B cell (primary cell): ENCODE data around the gene ZNF222. TPM values are rescaled to one million over a fixed set of nuclear protein-coding genes. Genes with fewer than 3 reads are reported as not detected.

Experiments used
- ATAC-seq: fragments of 200-7000 bp; cut with Tn5 transposase; one replicate; pipeline ENCODE4 v1.10.0; 2021; ENCODE audit warnings: low read depth, mild to moderate bottlenecking, moderate number of reproducible peaks, moderate library complexity
- CTCF ChIA-PET: fragments of 350-600 bp; sonication (Branson Sonifier 250); formaldehyde crosslinking; loops from one replicate; lab custom pipeline; 2021; ENCODE audit warnings: antibody characterized with exemption, inconsistent platforms; lab: Charles Lee
- POLR2A ChIA-PET: fragments of 350-600 bp; sonication (Branson Sonifier 250); formaldehyde crosslinking; loops from one replicate; lab custom pipeline; 2021; ENCODE audit warnings: antibody characterized with exemption; lab: Charles Lee
- DNase-seq: peaks from one replicate; pipeline ENCODE4 v3.0.0; 2013
- H2AFZ ChIP-seq: 2 replicates; pipeline ENCODE4 v1.6.1; 2012; ENCODE audit warnings: mild to moderate bottlenecking, low read depth, low read length; ENCODE audit not compliant: insufficient read depth, poor library complexity, severe bottlenecking
- H3K27ac ChIP-seq, 2 donors: 1 replicate in 1 of 2; 2 replicates in 1 of 2; pipeline ENCODE4 v1.5.1; 2012 to 2013; ENCODE audit warnings: low read length in 2 of 2, mild to moderate bottlenecking in 2 of 2, moderate library complexity in 1 of 2
- H3K27me3 ChIP-seq, 4 experiments: fragments of 200-600 bp in 1 of 4; sonication (generic) in 1 of 4; replicated peaks in 1 of 4; 1 replicate in 2 of 4; 2 replicates in 2 of 4; pipeline versions ENCODE4 v1.6.1 to v1.7.0; 2013 to 2016; ENCODE audit warnings: low read length in 3 of 4, mild to moderate bottlenecking in 2 of 4, mixed read lengths in 1 of 4, moderate library complexity in 1 of 4; ENCODE audit not compliant: insufficient read depth in 4 of 4, control insufficient read depth in 3 of 4; ENCODE audit errors: control extremely low read depth in 1 of 4
- H3K36me3 ChIP-seq, 2 experiments: replicated peaks in 1 of 2; 1 replicate in 1 of 2; 2 replicates in 1 of 2; pipeline versions ENCODE4 v1.6.1 to v1.7.1; 2013; ENCODE audit warnings: low read length in 1 of 2; ENCODE audit not compliant: insufficient read depth in 2 of 2, control insufficient read depth in 1 of 2; ENCODE audit errors: control extremely low read depth in 1 of 2, extremely low read depth in 1 of 2
- H3K4me1 ChIP-seq, 2 donors: fragments of 200-600 bp in 1 of 2; sonication (generic) in 1 of 2; 1 replicate in 1 of 2; 2 replicates in 1 of 2; pipeline versions ENCODE4 v1.5.1 to v1.6.1; 2013 to 2017; ENCODE audit warnings: low read length in 2 of 2; ENCODE audit not compliant: control insufficient read depth in 2 of 2, insufficient read depth in 2 of 2
- H3K4me2 ChIP-seq: replicated peaks from 2 replicates; pipeline ENCODE3; 2012; ENCODE audit warnings: mild to moderate bottlenecking, low read depth, low read length; ENCODE audit not compliant: poor library complexity, severe bottlenecking
- H3K4me3 ChIP-seq, 5 experiments: fragments of 200-600 bp in 1 of 5; sonication (generic) in 1 of 5; 1 replicate in 3 of 5; 2 replicates in 2 of 5; pipeline versions ENCODE4 v1.5.1 to v1.7.0; 2011 to 2016; ENCODE audit warnings: low read length in 4 of 5, mild to moderate bottlenecking in 4 of 5, low read depth in 2 of 5, control low read depth in 1 of 5, moderate library complexity in 1 of 5; ENCODE audit not compliant: insufficient read depth in 1 of 5; ENCODE audit errors: control extremely low read depth in 1 of 5, extremely low read depth in 1 of 5
- H3K79me2 ChIP-seq: fragments of 200-600 bp; sonication (generic); one replicate; pipeline ENCODE4 v1.6.0; 2016; ENCODE audit warnings: low read length; ENCODE audit not compliant: control insufficient read depth, insufficient read depth
- H3K9ac ChIP-seq: fragments of 200-600 bp; sonication (generic); 2 replicates; pipeline ENCODE4 v1.6.1; 2017; ENCODE audit warnings: mild to moderate bottlenecking, low read length, moderate library complexity
- H3K9me3 ChIP-seq, 3 donors: one replicate each; pipeline versions ENCODE4 v1.6.1 to v1.7.1; 2013; ENCODE audit warnings: low read length in 2 of 3; ENCODE audit not compliant: control insufficient read depth in 2 of 3, insufficient read depth in 1 of 3; ENCODE audit errors: control extremely low read depth in 1 of 3
- H4K20me1 ChIP-seq: 2 replicates; pipeline ENCODE4 v1.6.0; 2012; ENCODE audit warnings: mild to moderate bottlenecking, low read length; ENCODE audit not compliant: insufficient read depth, control insufficient read depth, poor library complexity, severe bottlenecking
- H3K27ac Mint-ChIP-seq: one replicate; pipeline ENCODE4 v1.8.0; 2021; ENCODE audit warnings: mixed read lengths
- H3K27me3 Mint-ChIP-seq: one replicate; pipeline ENCODE4 v1.8.0; 2021; ENCODE audit warnings: mixed read lengths
- H3K4me1 Mint-ChIP-seq: one replicate; pipeline ENCODE4 v1.8.0; 2021; ENCODE audit warnings: mixed read lengths
- H3K4me3 Mint-ChIP-seq: one replicate; pipeline ENCODE4 v1.8.0; 2021; ENCODE audit warnings: mixed read lengths
- H3K9me3 Mint-ChIP-seq: one replicate; pipeline ENCODE4 v1.8.0; 2022; ENCODE audit warnings: mixed read lengths; ENCODE audit not compliant: insufficient read depth
- CTCF ChIP-seq: fragments of 200-600 bp; IDR thresholded peaks from one replicate; pipeline ENCODE4 v1.8.0; 2022; ENCODE audit warnings: antibody characterized with exemption, mild to moderate bottlenecking
- EZH2 ChIP-seq: IDR thresholded peaks from 2 replicates; pipeline ENCODE4 v1.6.1; 2012; ENCODE audit warnings: borderline replicate concordance, low read depth, mild to moderate bottlenecking, moderate library complexity, low read length; ENCODE audit not compliant: insufficient read depth, poor library complexity, severe bottlenecking
- WGBS: methylation state at CpG from one replicate; pipeline ENCODE4 v1.1.5; 2013; ENCODE audit warnings: missing lambda C conversion rate; ENCODE audit not compliant: insufficient coverage; 5-methylcytosine and 5-hydroxymethylcytosine counted together
- intact Hi-C: fragments of 100-400 bp; cut with micrococcal nuclease; formaldehyde crosslinking; loops from one replicate; pipeline ENCODE4 v1.10.0; 2022
- polyA plus RNA-seq: library from polyadenylated mRNA; depleted of rRNA; stranded (reverse); fragments of >200 nt; gene quantifications from 2 replicates; pipeline ENCODE4 v1.2.3, GENCODE V29; 2012
- total RNA-seq, 2 donors: library from RNA; stranded (reverse); fragments of 120-200 nt in 1 of 2; gene quantifications; 1 replicate in 1 of 2; 2 replicates in 1 of 2; pipeline versions ENCODE4 v1.2.3 to v1.2.4, GENCODE V29; 2013 to 2022

ZNF222 gene
- total and polyA plus RNA-seq, 2 donors (not counting 1 experiment from before 2014, with no cell fraction given) = 2.5 to 7.5 TPM

- POLR2A ChIA-PET = no interaction called here
- H3K4me2 ChIP-seq = peak overlapping the region; percentile 96
Measured at GRCh38 chr19:44024900-44025216, 321 bp upstream of the ZNF222 start.

GRCh38 chr19:44026622-44027021 is 1.4 kb downstream of the ZNF222 start:
- ChIA-PET POLR2A (no interaction called here), CTCF (no interaction called here)
- no peak overlapping the region for H3K4me3 ChIP-seq
- H3K9ac ChIP-seq = no peak overlapping the region
- H2AFZ ChIP-seq = no peak overlapping the region
- TF ChIP-seq EZH2 = no peak
- no peak for TF ChIP-seq CTCF
- peaks cover 6% of the 10 kb centered on the region for H3K79me2 ChIP-seq
- Mint-ChIP-seq H3K4me1 (peaks cover 19% of the 10 kb centered on the region), H3K27ac (no peak overlapping the region), H3K4me3 (peak overlapping the region; percentile 37), H3K9me3 (peaks cover 10% of the 10 kb centered on the region), H3K27me3 (peaks cover 3% of the 10 kb centered on the region)
- H4K20me1 ChIP-seq = no peaks in the 10 kb centered on the region
- peaks cover 11 to 13% of the 10 kb centered on the region in 2 donors for H3K4me1 ChIP-seq
- H3K4me2 ChIP-seq = no peak overlapping the region
- H3K27me3 ChIP-seq = no peaks in the 10 kb centered on the region
- intact Hi-C loops = no loop called here
- ATAC-seq (no peak), DNase-seq (no peak)
- no peak overlapping the region for H3K27ac ChIP-seq
- WGBS = 100% methylated on average over 2 of the region's 6 CpGs
- peaks cover 25 to 48% of the 10 kb centered on the region in 2 experiments for H3K36me3 ChIP-seq
- H3K9me3 ChIP-seq = peaks cover 11 to 37% (median 19%) of the 10 kb centered on the region in 3 donors

More at GRCh38 chr19:44024900-44025216, 321 bp upstream of the ZNF222 start:
- peak overlapping the region; percentile 72 to 98 (median 84) for H3K4me3 ChIP-seq
- CTCF ChIA-PET = no interaction called here
- peak overlapping the region; percentile 98 for H2AFZ ChIP-seq
- Mint-ChIP-seq H3K4me1 (peaks cover 19% of the 10 kb centered on the region), H3K9me3 (peaks cover 13% of the 10 kb centered on the region), H3K4me3 (peak overlapping the region; percentile 96), H3K27me3 (peaks cover 12% of the 10 kb centered on the region), H3K27ac (peak overlapping the region; percentile 88)
- peaks cover 3 to 22% (median 9%) of the 10 kb centered on the region in 3 donors for H3K9me3 ChIP-seq
- H3K4me1 ChIP-seq = peaks cover 11 to 13% of the 10 kb centered on the region in 2 donors
- H3K27me3 ChIP-seq = no peaks in the 10 kb centered on the region
- no peaks in the 10 kb centered on the region for H4K20me1 ChIP-seq
- peaks cover 15 to 32% of the 10 kb centered on the region in 2 experiments for H3K36me3 ChIP-seq
- H3K9ac ChIP-seq = peak overlapping the region; percentile 95
- peak overlapping the region in 1 of 2 donors; percentile 66 for H3K27ac ChIP-seq
- intact Hi-C loops = loop anchor here (1.0 kb wide), 7 partner anchors 23 to 198 kb away; partner anchors contain the start of genes ZNF224, ZNF225, ZNF226 and ZNF230
- WGBS = 94% methylated on average over 2 of the region's 4 CpGs
- TF ChIP-seq EZH2 = no peak
- no peak for TF ChIP-seq CTCF
- H3K79me2 ChIP-seq = peaks cover 6% of the 10 kb centered on the region
- ATAC-seq (no peak), DNase-seq (no peak)
